H9 (cell line): ENCODE results near the gene SH3BP5. TPM values are rescaled to one million over a fixed set of nuclear protein-coding genes. Genes with fewer than 3 reads are reported as not detected.

Experiments used
- DNase-seq: peaks from one replicate; pipeline ENCODE4 v3.0.0-alpha.2; 2017
- H2AFZ ChIP-seq: one replicate; pipeline ENCODE4 v1.6.1; 2013; ENCODE audit warnings: mild to moderate bottlenecking, low read length, control low read depth, moderate library complexity
- H2AK5ac ChIP-seq: 2 replicates; pipeline ENCODE4 v1.6.1; 2013; ENCODE audit warnings: low read length, control low read depth, mixed read lengths; ENCODE audit not compliant: insufficient read length
- H2BK120ac ChIP-seq: one replicate; pipeline ENCODE4 v1.6.1; 2013; ENCODE audit warnings: low read depth, mild to moderate bottlenecking, low read length, control low read depth, inconsistent platforms; ENCODE audit not compliant: poor library complexity, severe bottlenecking
- H2BK12ac ChIP-seq: 2 replicates; pipeline ENCODE4 v1.6.1; 2013; ENCODE audit warnings: low read length, control low read depth, mixed read lengths, low read depth; ENCODE audit not compliant: insufficient read length
- H2BK15ac ChIP-seq: 2 replicates; pipeline ENCODE4 v1.6.1; 2013; ENCODE audit warnings: low read depth, low read length, control low read depth
- H2BK20ac ChIP-seq: one replicate; pipeline ENCODE4 v1.6.1; 2013; ENCODE audit warnings: low read depth, mild to moderate bottlenecking, low read length, control low read depth, inconsistent platforms; ENCODE audit not compliant: poor library complexity, severe bottlenecking
- H2BK5ac ChIP-seq: 2 replicates; pipeline ENCODE4 v1.6.1; 2013; ENCODE audit warnings: low read length, control low read depth, mixed read lengths; ENCODE audit not compliant: insufficient read length
- H3K14ac ChIP-seq: 2 replicates; pipeline ENCODE4 v1.6.1; 2013; ENCODE audit warnings: low read length, control low read depth; ENCODE audit not compliant: insufficient read depth
- H3K18ac ChIP-seq: 2 replicates; pipeline ENCODE4 v1.6.1; 2013; ENCODE audit warnings: low read depth, mild to moderate bottlenecking, mixed read lengths, low read length, control low read depth; ENCODE audit not compliant: insufficient read length
- H3K23ac ChIP-seq: 2 replicates; pipeline ENCODE4 v1.6.1; 2013; ENCODE audit warnings: low read length, control low read depth, mixed read lengths, low read depth; ENCODE audit not compliant: insufficient read length
- H3K23me2 ChIP-seq: 2 replicates; pipeline ENCODE4 v1.6.1; 2013; ENCODE audit warnings: low read depth, mild to moderate bottlenecking, mixed read lengths, low read length, control low read depth; ENCODE audit not compliant: insufficient read length, poor library complexity, severe bottlenecking
- H3K27ac ChIP-seq: 2 replicates; pipeline ENCODE4 v1.5.1; 2013; ENCODE audit warnings: low read length, control low read depth, mixed read lengths, low read depth; ENCODE audit not compliant: insufficient read length
- H3K27me3 ChIP-seq: 2 replicates; pipeline ENCODE4 v1.6.1; 2013; ENCODE audit warnings: low read length, control low read depth, inconsistent platforms; ENCODE audit not compliant: insufficient read depth
- H3K4ac ChIP-seq: 2 replicates; pipeline ENCODE4 v1.6.1; 2013; ENCODE audit warnings: low read depth, mild to moderate bottlenecking, control low read depth, inconsistent platforms, low read length, moderate library complexity
- H3K4me1 ChIP-seq: 2 replicates; pipeline ENCODE4 v1.6.1; 2013; ENCODE audit warnings: low read length, control low read depth, inconsistent platforms; ENCODE audit not compliant: insufficient read depth
- H3K4me2 ChIP-seq: 2 replicates; pipeline ENCODE4 v1.6.1; 2013; ENCODE audit warnings: low read length, control low read depth, mixed read lengths; ENCODE audit not compliant: insufficient read length, insufficient read depth
- H3K56ac ChIP-seq: 2 replicates; pipeline ENCODE4 v1.6.1; 2013; ENCODE audit warnings: low read depth, mild to moderate bottlenecking, mixed read lengths, low read length, control low read depth; ENCODE audit not compliant: insufficient read length
- H3K79me1 ChIP-seq: 2 replicates; pipeline ENCODE4 v1.6.1; 2013; ENCODE audit warnings: low read depth, mild to moderate bottlenecking, moderate library complexity, low read length, control low read depth, inconsistent platforms; ENCODE audit not compliant: insufficient read depth, poor library complexity, severe bottlenecking
- H3K79me2 ChIP-seq: 2 replicates; pipeline ENCODE4 v1.6.1; 2013; ENCODE audit warnings: low read length, control low read depth, inconsistent platforms; ENCODE audit not compliant: insufficient read depth
- H3K9ac ChIP-seq: 2 replicates; pipeline ENCODE4 v1.6.1; 2013; ENCODE audit warnings: low read length, control low read depth, mixed read lengths; ENCODE audit not compliant: insufficient read length; ENCODE audit errors: extremely low read depth
- H3K9me3 ChIP-seq: one replicate; pipeline ENCODE4 v1.6.1; 2013; ENCODE audit warnings: low read depth, low read length, inconsistent platforms; ENCODE audit not compliant: control insufficient read depth
- H3T11ph ChIP-seq: one replicate; pipeline ENCODE4 v1.6.1; 2013; ENCODE audit warnings: mild to moderate bottlenecking, low read length, control low read depth, inconsistent platforms
- H4K20me1 ChIP-seq: one replicate; pipeline ENCODE4 v1.6.1; 2013; ENCODE audit not compliant: control insufficient read depth, insufficient read length, insufficient read depth
- H4K5ac ChIP-seq: 2 replicates; pipeline ENCODE4 v1.6.1; 2013; ENCODE audit warnings: low read depth, mild to moderate bottlenecking, mixed read lengths, low read length, control low read depth; ENCODE audit not compliant: insufficient read length
- H4K8ac ChIP-seq: replicated peaks from 2 replicates; pipeline ENCODE4 v1.6.1; 2013; ENCODE audit warnings: low read length, control low read depth, mixed read lengths, low read depth; ENCODE audit not compliant: insufficient read length
- H4K91ac ChIP-seq: 2 replicates; pipeline ENCODE4 v1.6.1; 2013; ENCODE audit warnings: low read depth, mild to moderate bottlenecking, moderate library complexity, mixed read lengths, low read length, control low read depth; ENCODE audit not compliant: insufficient read length
- H3K27ac Mint-ChIP-seq, 3 experiments: 2 replicates in 2 of 3; 3 replicates in 1 of 3; pipeline ENCODE4 v1.8.0; 2020 to 2021; ENCODE audit warnings: mixed read lengths in 3 of 3, mild to moderate bottlenecking in 1 of 3, moderate library complexity in 1 of 3
- H3K27me3 Mint-ChIP-seq: 2 replicates; pipeline ENCODE4 v1.8.0; 2021; ENCODE audit warnings: low read depth, mild to moderate bottlenecking, moderate library complexity, mixed read lengths
- H3K36me3 Mint-ChIP-seq, 3 experiments: 2 replicates in 2 of 3; 3 replicates in 1 of 3; pipeline ENCODE4 v1.8.0; 2020 to 2021; ENCODE audit warnings: low read depth in 3 of 3, mixed read lengths in 3 of 3; ENCODE audit not compliant: insufficient read depth in 1 of 3
- H3K4me1 Mint-ChIP-seq, 2 experiments: 2 replicates each; pipeline ENCODE4 v1.8.0; 2020; ENCODE audit warnings: mixed read lengths in 2 of 2
- H3K4me3 Mint-ChIP-seq, 2 experiments: 2 replicates in 1 of 2; 3 replicates in 1 of 2; pipeline ENCODE4 v1.8.0; 2020 to 2021; ENCODE audit warnings: mild to moderate bottlenecking in 2 of 2, mixed read lengths in 2 of 2, moderate library complexity in 1 of 2
- H3K9me3 Mint-ChIP-seq, 2 experiments: 2 replicates in 1 of 2; 3 replicates in 1 of 2; pipeline ENCODE4 v1.8.0; 2020; ENCODE audit warnings: mild to moderate bottlenecking in 2 of 2, mixed read lengths in 2 of 2, moderate library complexity in 1 of 2
- WGBS: extraction: QIAGEN DNeasy Blood & Tissue Kit; methylation state at CpG from one replicate; pipeline ENCODE4 v1.1.7; 2013; ENCODE audit warnings: missing lambda C conversion rate, low lambda C conversion rate, mixed read lengths; ENCODE audit not compliant: insufficient read length; ENCODE audit errors: extremely low coverage; 5-methylcytosine and 5-hydroxymethylcytosine counted together
- total RNA-seq: library from RNA; stranded (reverse); gene quantifications from 2 replicates; pipeline ENCODE4 v1.2.1, GENCODE V29; 2021
- TF ChIP-seq, protein P1 (sequence below): fragments of 200-600 bp; sonication (generic); conservative IDR thresholded peaks from 3 replicates; pipeline ENCODE4 v1.8.0; 2021; ENCODE audit warnings: antibody characterized with exemption, mild to moderate bottlenecking

The SH3BP5 gene
- total RNA-seq, 1 experiment from 2014 or later, result 6.8 TPM

DNA sequence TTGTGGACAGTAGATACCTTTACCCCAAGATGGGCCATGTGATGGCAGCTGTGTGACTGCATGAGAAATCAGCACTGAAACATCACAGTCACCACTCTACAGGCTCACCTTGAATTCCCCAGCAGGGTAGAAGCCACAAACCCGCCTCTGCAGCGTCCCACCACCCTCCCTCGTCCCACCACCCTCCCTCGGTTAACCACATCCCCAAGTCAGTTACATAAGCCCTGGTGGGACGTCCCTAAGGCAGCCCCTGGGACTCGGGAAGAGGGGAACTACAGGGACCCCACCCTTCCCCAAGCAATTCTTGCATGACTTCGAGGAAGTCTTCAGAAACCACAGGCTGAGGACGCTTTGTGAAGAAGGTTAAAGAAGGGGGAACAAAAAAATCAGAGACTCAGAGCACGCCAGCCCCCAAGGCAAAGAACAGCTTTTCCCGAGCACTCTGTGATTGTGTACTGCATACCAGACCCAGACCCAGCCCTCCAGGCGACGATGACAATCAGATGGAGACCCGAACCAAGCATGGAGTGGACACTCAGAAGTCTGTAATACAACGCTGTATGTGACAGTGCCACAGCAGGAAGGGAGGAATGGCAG, 60.5 kb downstream of the SH3BP5 start:
- Histone ChIP-seq H3K23ac (no peak overlapping the region), H3K4me1 (no peaks in the 10 kb centered on the region), H3T11ph (no peak overlapping the region), H2BK5ac (no peak overlapping the region), H2AK5ac (no peak overlapping the region), H3K4ac (no peak overlapping the region), H3K56ac (no peak overlapping the region), H2BK20ac (no peak overlapping the region), H3K18ac (no peak overlapping the region), H4K8ac (no peak overlapping the region), H3K79me2 (no peaks in the 10 kb centered on the region), H2BK12ac (no peak overlapping the region), H3K14ac (no peak overlapping the region), H3K9ac (no peak overlapping the region), H4K20me1 (no peaks in the 10 kb centered on the region), H3K4me2 (no peak overlapping the region), H4K91ac (no peak overlapping the region), H3K27me3 (no peaks in the 10 kb centered on the region), H3K27ac (no peak overlapping the region), H3K23me2 (no peaks in the 10 kb centered on the region), H2BK120ac (no peak overlapping the region), H2AFZ (no peak overlapping the region), H3K9me3 (no peaks in the 10 kb centered on the region), H3K79me1 (no peaks in the 10 kb centered on the region), H4K5ac (no peak overlapping the region), H2BK15ac (no peak overlapping the region)
- Mint-ChIP-seq H3K27ac (no peak overlapping the region; a peak in 2 of 7 replicates), H3K27me3 (no peaks in the 10 kb centered on the region), H3K9me3 (no peaks in the 10 kb centered on the region), H3K4me1 (peaks cover 3 to 11% of the 10 kb centered on the region in 2 experiments; a peak in 3 of 4 replicates), H3K36me3 (no peaks in the 10 kb centered on the region), H3K4me3 (no peak overlapping the region)
- DNase-seq, result no peak
- no CpG with 5 or more reads among the region's 14 CpGs for WGBS
- TF ChIP-seq, protein P1, sequence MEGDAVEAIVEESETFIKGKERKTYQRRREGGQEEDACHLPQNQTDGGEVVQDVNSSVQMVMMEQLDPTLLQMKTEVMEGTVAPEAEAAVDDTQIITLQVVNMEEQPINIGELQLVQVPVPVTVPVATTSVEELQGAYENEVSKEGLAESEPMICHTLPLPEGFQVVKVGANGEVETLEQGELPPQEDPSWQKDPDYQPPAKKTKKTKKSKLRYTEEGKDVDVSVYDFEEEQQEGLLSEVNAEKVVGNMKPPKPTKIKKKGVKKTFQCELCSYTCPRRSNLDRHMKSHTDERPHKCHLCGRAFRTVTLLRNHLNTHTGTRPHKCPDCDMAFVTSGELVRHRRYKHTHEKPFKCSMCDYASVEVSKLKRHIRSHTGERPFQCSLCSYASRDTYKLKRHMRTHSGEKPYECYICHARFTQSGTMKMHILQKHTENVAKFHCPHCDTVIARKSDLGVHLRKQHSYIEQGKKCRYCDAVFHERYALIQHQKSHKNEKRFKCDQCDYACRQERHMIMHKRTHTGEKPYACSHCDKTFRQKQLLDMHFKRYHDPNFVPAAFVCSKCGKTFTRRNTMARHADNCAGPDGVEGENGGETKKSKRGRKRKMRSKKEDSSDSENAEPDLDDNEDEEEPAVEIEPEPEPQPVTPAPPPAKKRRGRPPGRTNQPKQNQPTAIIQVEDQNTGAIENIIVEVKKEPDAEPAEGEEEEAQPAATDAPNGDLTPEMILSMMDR, result no peak
